ENCODE results near the gene DNER.

DNA sequence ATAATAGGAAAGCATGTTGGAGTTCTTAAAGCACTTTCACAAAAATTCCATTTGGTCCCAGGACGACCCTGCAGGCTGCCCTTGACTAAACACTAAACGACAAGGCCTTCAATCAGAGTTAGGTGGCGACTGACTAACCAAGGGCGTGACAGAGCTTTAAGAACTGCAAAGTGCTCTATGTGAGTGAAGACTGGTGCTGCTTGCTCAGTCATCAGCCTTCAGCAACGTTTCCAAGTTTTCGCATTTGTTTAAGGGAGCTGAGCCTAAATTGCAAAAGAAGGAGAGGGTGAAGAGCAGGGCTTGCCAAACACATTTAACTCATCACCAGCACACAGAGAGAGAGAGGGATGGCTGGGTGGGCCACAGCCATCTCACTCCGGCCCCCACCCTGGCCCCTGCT is 238.6 kb downstream of the DNER start:
- TF ChIP-seq CTCF (IDR thresholded peaks at IDR 0.05): no peak
- no peak for TF ChIP-seq POLR2A (IDR thresholded peaks at IDR 0.05)
